AG04450 (cell line): ENCODE data around the gene KRTAP9-6. TPM values are rescaled to one million over a fixed set of nuclear protein-coding genes. Genes with fewer than 3 reads are reported as not detected.

Experiments used
- CTCF ChIA-PET: fragments of 300-600, 350-600 bp; formaldehyde crosslinking; extraction: SDS; loops from one replicate; lab custom pipeline; 2022; ENCODE audit warnings: antibody characterized with exemption, inconsistent platforms; lab: Charles Lee
- POLR2A ChIA-PET: fragments of 350-600 bp; formaldehyde crosslinking; extraction: SDS; loops from one replicate; lab custom pipeline; 2021; ENCODE audit warnings: antibody characterized with exemption, inconsistent platforms; lab: Yijun Ruan, JAX
- DNase-seq: peaks from one replicate; pipeline ENCODE4 v3.0.0-alpha.2; 2011; ENCODE audit warnings: low read depth, low spot score
- H3K27ac ChIP-seq: one replicate; pipeline ENCODE4 v1.5.1; 2012; ENCODE audit warnings: low read depth, low read length, control low read depth
- H3K27me3 ChIP-seq: one replicate; pipeline ENCODE4 v1.6.0; 2012; ENCODE audit warnings: low read length; ENCODE audit not compliant: control insufficient read depth, insufficient read depth
- H3K4me3 ChIP-seq: 2 replicates; pipeline ENCODE4 v1.5.1; 2011; ENCODE audit warnings: mild to moderate bottlenecking, low read depth, low read length, control low read depth
- H3K9me3 ChIP-seq: 2 replicates; pipeline ENCODE4 v1.5.1; 2012; ENCODE audit warnings: low read length; ENCODE audit not compliant: control insufficient read depth, insufficient read depth
- polyA plus RNA-seq: library from polyadenylated mRNA; depleted of rRNA; stranded (reverse); fragments of >200 nt; gene quantifications from 2 replicates; pipeline ENCODE4 v1.2.3, GENCODE V29; 2011
- TF ChIP-seq, protein P1 (sequence below): IDR thresholded peaks from 2 replicates; pipeline ENCODE4 v1.5.1; 2011; ENCODE audit warnings: low read depth, low read length, control low read depth, inconsistent platforms

KRTAP9-6 gene
- polyA plus RNA-seq, 1 experiment = not detected

DNA sequence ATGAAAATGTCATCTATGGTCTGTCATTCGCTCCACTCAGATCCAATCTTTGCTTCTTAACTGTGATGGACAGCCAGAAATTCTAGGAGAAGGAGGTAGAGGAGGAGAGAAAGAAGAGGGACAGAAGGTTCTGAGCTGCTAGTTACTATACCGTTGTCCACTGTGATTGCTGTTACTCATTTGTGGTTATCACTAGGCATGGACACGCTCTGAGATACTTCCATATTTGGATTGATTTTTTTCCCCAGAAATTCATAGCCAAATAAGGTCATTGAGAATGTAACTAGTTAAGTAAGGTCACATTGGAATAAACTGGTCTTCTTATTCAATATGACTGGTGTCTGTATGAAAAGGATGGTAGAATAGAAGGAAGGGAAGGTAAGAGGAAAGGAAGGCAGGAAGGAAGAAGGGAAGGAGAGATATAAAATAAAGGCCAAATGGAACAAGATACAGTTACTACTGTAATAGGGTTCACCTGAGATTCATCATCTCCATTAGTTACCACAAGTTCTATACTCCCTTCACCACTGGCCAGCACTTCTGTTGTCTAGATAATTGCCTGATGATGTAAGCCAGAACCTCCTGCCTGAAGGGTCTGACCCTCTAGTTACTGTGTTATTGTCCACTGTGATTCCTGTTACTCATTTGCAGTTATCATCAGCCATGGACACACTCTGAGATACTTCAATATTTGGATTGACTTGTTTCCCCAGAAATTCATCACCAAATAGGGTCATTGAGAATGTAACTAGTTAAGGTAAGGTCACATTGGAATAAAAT is 13.2 kb downstream of the KRTAP9-6 start:
- Histone ChIP-seq H3K4me3 (no peak overlapping the region), H3K27ac (no peak overlapping the region), H3K27me3 (peaks cover 2% of the 10 kb centered on the region), H3K9me3 (no peaks in the 10 kb centered on the region)
- TF ChIP-seq, protein P1, sequence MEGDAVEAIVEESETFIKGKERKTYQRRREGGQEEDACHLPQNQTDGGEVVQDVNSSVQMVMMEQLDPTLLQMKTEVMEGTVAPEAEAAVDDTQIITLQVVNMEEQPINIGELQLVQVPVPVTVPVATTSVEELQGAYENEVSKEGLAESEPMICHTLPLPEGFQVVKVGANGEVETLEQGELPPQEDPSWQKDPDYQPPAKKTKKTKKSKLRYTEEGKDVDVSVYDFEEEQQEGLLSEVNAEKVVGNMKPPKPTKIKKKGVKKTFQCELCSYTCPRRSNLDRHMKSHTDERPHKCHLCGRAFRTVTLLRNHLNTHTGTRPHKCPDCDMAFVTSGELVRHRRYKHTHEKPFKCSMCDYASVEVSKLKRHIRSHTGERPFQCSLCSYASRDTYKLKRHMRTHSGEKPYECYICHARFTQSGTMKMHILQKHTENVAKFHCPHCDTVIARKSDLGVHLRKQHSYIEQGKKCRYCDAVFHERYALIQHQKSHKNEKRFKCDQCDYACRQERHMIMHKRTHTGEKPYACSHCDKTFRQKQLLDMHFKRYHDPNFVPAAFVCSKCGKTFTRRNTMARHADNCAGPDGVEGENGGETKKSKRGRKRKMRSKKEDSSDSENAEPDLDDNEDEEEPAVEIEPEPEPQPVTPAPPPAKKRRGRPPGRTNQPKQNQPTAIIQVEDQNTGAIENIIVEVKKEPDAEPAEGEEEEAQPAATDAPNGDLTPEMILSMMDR = no peak
- ChIA-PET CTCF (no interaction called here), POLR2A (no interaction called here)
- no peak for DNase-seq

GRCh38 chr17:41284043-41284442 is 18.9 kb downstream of the KRTAP9-6 start:
- H3K9me3 ChIP-seq = no peaks in the 10 kb centered on the region
- H3K27ac ChIP-seq = no peak overlapping the region
- peak; percentile 10 for DNase-seq
- no peaks in the 10 kb centered on the region for H3K27me3 ChIP-seq
- no peak overlapping the region for H3K4me3 ChIP-seq
- TF ChIP-seq, protein P1 = no peak
- ChIA-PET POLR2A (no interaction called here), CTCF (no interaction called here)

DNA sequence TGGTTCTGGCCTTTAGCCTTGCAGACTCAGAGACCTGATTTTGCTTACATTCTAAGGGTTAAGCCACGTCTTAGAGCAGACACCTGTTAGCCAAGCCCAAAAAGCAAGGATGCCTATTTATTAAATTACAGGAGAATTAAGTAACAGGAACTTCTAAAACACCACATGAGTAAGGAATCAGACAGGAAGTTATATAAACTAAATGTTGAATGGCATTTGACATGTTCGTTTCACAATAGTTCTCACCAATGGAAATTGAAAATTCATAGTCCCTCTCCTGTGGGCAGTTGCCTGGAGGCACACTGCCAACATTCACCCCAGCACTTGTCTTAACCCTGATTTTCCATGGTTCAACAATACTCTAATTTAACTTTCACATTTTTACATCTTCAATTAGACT is 19.4 kb downstream of the KRTAP9-6 start:
- Histone ChIP-seq H3K27me3 (no peaks in the 10 kb centered on the region), H3K4me3 (no peak overlapping the region), H3K27ac (no peak overlapping the region), H3K9me3 (no peaks in the 10 kb centered on the region)
- no peak for DNase-seq
- TF ChIP-seq, protein P1 = no peak
- POLR2A ChIA-PET = no interaction called here
- CTCF ChIA-PET = no interaction called here

DNA sequence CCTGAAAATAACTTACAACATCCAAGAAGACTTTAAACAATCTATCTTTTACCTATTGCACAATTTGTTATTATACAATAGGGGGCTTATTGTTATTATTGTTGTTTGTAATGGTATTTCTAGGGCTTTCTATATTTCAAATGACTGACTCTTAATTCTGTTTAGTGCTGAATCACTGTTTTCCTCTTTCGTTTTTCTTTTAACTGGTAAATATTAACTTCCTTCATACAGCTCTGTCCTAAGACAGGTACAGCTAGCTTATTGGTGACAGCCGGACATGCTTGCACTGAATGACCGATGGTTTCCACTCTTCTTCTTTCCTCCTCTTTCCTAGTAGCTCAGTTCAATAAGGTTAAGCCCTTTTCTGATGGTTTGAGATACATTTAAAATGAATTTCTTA is 21.9 kb downstream of the KRTAP9-6 start:
- no peaks in the 10 kb centered on the region for H3K9me3 ChIP-seq
- no peak overlapping the region for H3K4me3 ChIP-seq
- no peak overlapping the region for H3K27ac ChIP-seq
- TF ChIP-seq, protein P1 = no peak
- CTCF ChIA-PET = no interaction called here
- H3K27me3 ChIP-seq = peaks cover 3% of the 10 kb centered on the region
- no peak for DNase-seq
- POLR2A ChIA-PET = no interaction called here

DNA sequence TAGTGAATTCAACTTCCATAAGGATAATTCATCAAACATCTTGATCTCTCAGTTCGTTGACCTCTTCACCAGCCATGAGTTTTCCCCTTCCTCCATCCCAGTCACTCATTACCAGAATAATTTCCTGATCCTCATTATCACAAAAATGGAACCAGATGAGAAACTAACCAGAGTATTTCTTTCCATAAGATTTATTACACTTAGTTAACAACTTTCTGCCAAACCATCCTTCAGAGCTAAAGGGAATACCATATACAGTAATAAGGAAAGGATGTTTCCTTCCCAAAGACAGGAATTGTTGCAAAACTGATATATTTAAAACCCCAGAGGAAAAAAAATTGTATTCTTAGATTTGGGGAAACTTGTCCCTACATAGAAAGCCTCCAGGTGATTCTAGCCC is 28.8 kb downstream of the KRTAP9-6 start:
- peaks cover 2% of the 10 kb centered on the region; the same call in 1 of the 2 replicates for H3K9me3 ChIP-seq
- CTCF ChIA-PET = no interaction called here
- H3K27me3 ChIP-seq = peaks cover 3% of the 10 kb centered on the region
- no peak for DNase-seq
- no peak overlapping the region for H3K27ac ChIP-seq
- H3K4me3 ChIP-seq = no peak overlapping the region
- TF ChIP-seq, protein P1 = no peak
- POLR2A ChIA-PET = no interaction called here
